ENCODE results near the gene CCDC66. TPM values are rescaled to one million over a fixed set of nuclear protein-coding genes. Genes with fewer than 3 reads are reported as not detected.

Gene CCDC66
- total RNA-seq, 1 experiment from 2014 or later, result 32.0 TPM

DNA sequence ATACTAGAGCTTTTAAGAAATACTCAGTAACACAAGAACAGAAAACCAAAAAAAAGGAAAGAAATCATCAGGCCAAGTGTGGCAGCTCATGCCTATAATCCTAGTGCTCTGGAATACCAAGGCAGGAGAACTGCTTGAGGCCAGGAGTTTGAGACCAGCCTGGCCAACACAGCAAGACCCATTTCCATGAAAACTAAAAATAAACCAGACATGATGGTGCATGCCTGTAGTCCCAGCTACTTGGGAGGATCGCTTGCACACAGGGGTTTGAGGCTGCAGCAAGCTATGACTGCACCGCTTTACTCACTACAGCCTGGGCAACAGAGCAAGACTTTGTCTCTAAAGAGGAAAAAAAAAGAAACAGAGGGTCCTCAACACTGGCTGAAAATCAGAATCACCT is 107.8 kb downstream of the CCDC66 start:
- WGBS (ENCODE audit: extremely low coverage, insufficient read length, low lambda C conversion rate), result no CpG with 5 or more reads among the region's 2 CpGs
- no peak overlapping the region for H4K5ac ChIP-seq (ENCODE audit: insufficient read length, low read depth, low read length)
- no peaks in the 10 kb centered on the region for H4K20me1 ChIP-seq (ENCODE audit: control insufficient read depth, insufficient read depth, insufficient read length)
- no peak overlapping the region for H2BK5ac ChIP-seq (ENCODE audit: insufficient read length, low read length)
- H3K4ac ChIP-seq (ENCODE audit: low read depth, low read length), result no peak overlapping the region
- H3K4me2 ChIP-seq (ENCODE audit: insufficient read depth, insufficient read length, low read length), result no peak overlapping the region
- H4K91ac ChIP-seq (ENCODE audit: insufficient read length, low read depth, low read length), result no peak overlapping the region
- TF ChIP-seq, protein P1, sequence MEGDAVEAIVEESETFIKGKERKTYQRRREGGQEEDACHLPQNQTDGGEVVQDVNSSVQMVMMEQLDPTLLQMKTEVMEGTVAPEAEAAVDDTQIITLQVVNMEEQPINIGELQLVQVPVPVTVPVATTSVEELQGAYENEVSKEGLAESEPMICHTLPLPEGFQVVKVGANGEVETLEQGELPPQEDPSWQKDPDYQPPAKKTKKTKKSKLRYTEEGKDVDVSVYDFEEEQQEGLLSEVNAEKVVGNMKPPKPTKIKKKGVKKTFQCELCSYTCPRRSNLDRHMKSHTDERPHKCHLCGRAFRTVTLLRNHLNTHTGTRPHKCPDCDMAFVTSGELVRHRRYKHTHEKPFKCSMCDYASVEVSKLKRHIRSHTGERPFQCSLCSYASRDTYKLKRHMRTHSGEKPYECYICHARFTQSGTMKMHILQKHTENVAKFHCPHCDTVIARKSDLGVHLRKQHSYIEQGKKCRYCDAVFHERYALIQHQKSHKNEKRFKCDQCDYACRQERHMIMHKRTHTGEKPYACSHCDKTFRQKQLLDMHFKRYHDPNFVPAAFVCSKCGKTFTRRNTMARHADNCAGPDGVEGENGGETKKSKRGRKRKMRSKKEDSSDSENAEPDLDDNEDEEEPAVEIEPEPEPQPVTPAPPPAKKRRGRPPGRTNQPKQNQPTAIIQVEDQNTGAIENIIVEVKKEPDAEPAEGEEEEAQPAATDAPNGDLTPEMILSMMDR (conservative IDR thresholded peaks at IDR 0.05), result no peak
- no peak overlapping the region for H3K23ac ChIP-seq (ENCODE audit: insufficient read length, low read depth, low read length)
- H3K36me3 Mint-ChIP-seq (ENCODE audit: insufficient read depth in 1 of 3, low read depth in 3 of 3), result peaks cover 40 to 79% (median 74%) of the 10 kb centered on the region in 3 experiments; a peak in 6 of 7 replicates
- no peaks in the 10 kb centered on the region for H3K9me3 ChIP-seq (ENCODE audit: control insufficient read depth, low read depth, low read length)
- no peak overlapping the region for H3K56ac ChIP-seq (ENCODE audit: insufficient read length, low read depth, low read length)
- H3K14ac ChIP-seq (ENCODE audit: insufficient read depth, low read length), result no peak overlapping the region
- H3K27ac Mint-ChIP-seq, result no peak overlapping the region
- no peak overlapping the region for H2AK5ac ChIP-seq (ENCODE audit: insufficient read length, low read length)
- no peaks in the 10 kb centered on the region for H3K4me1 Mint-ChIP-seq
- no peak overlapping the region for H3T11ph ChIP-seq (ENCODE audit: low read length)
- H3K18ac ChIP-seq (ENCODE audit: insufficient read length, low read depth, low read length), result no peak overlapping the region
- no peak for DNase-seq
- no peak overlapping the region for H2BK20ac ChIP-seq (ENCODE audit: low read depth, low read length, poor library complexity, severe bottlenecking)
- H3K27ac ChIP-seq (ENCODE audit: insufficient read length, low read depth, low read length), result no peak overlapping the region
- H2BK15ac ChIP-seq (ENCODE audit: low read depth, low read length), result no peak overlapping the region
- no peaks in the 10 kb centered on the region for H3K79me2 ChIP-seq (ENCODE audit: insufficient read depth, low read length)
- H3K4me3 Mint-ChIP-seq, result no peak overlapping the region
- no peak overlapping the region for H2BK120ac ChIP-seq (ENCODE audit: low read depth, low read length, poor library complexity, severe bottlenecking)
- no peaks in the 10 kb centered on the region for H3K79me1 ChIP-seq (ENCODE audit: insufficient read depth, low read depth, low read length, poor library complexity, severe bottlenecking)
- no peaks in the 10 kb centered on the region for H3K23me2 ChIP-seq (ENCODE audit: insufficient read length, low read depth, low read length, poor library complexity, severe bottlenecking)
- no peaks in the 10 kb centered on the region for H3K27me3 ChIP-seq (ENCODE audit: insufficient read depth, low read length)
- no peak overlapping the region for H2BK12ac ChIP-seq (ENCODE audit: insufficient read length, low read depth, low read length)
- no peaks in the 10 kb centered on the region for H3K4me1 ChIP-seq (ENCODE audit: insufficient read depth, low read length)
- no peak overlapping the region for H2AFZ ChIP-seq (ENCODE audit: low read length)
- no peak overlapping the region for H3K9ac ChIP-seq (ENCODE audit: extremely low read depth, insufficient read length, low read length)
- no peaks in the 10 kb centered on the region for H3K9me3 Mint-ChIP-seq
- H4K8ac ChIP-seq (replicated peaks; ENCODE audit: insufficient read length, low read depth, low read length), result no peak overlapping the region
- no peaks in the 10 kb centered on the region for H3K27me3 Mint-ChIP-seq (ENCODE audit: low read depth)

Data from H9 (cell line).